ENCODE measurements around the gene NPTX2.

The NPTX2 gene

DNA sequence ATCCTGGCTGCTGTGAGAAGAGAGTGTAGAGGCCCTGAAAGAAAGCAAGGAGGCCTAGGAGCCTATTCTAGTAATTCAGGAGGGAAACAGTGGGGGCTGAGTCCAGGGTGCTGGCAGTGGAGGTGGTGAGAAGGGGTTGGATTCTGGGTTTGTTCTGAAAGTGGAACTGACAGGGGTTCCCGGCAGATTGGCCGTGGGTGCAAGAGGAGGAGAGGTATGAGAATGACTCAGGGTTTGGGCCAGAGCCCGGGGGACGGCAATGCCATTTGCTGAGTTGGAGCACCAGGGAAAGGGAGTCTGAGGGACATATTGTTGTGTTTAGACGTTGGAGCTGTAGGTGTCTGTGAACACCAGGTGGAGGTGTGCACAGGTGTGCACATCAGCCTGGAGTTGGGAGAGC, 38.5 kb downstream of the NPTX2 start:
- no peak for DNase-seq

DNA sequence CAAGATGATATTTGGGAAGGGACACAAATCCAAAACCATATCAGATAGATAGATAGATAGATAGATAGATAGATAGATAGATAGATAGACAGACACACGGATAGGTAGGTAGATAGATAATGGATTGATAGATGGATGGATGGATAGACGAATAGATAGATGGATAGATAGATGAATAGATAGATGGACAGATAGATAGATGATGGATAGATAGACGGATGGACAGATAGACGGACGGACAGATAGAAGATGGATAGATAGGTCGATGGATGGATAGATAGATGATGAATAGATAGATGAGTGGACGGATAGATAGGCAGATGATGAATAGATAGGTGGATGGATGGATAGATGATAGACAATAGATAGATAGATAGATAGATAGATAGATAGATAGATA, 39.8 kb downstream of the NPTX2 start:
- no peak for DNase-seq

DNA sequence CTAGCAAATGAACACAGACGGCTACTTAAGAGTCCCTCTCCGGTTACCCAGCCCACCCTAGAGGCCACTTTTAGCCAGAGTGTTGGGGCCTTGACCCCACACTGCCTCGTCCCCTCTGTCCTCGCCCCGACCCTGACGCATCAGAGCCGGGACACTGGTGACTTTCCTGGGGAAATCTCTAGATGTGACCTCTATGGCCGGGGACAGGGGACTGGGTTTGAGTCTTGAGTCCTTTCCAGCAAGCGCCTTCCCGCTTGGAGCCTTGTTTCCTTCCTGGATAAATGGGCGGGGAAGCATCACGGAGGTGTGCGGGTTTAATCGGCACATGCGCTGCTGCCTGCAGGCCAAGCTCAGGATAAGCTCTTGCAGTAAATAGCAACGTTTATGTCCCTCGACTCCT, 40.7 kb downstream of the NPTX2 start:
- DNase-seq, result no peak

DNA sequence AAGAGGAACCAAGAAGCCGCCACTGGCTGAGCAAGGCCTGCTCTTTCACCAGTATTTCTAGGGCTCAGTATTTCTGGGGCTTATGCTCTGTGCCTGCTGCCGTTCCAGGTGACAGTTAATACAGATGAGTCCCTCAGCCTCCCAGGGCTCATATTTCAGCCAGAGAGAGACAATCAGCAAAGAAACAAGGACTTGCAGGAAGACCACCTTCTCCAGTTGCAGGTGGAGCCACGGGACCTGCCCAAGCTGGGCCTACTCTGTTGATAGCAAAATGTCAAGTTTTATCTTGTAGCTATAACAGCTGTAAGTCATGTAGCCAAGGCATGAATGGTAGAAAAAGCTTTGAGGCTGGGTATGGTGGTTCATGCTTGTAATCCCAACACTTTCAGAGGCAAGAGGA, 42.7 kb downstream of the NPTX2 start:
- no peak for DNase-seq

DNA sequence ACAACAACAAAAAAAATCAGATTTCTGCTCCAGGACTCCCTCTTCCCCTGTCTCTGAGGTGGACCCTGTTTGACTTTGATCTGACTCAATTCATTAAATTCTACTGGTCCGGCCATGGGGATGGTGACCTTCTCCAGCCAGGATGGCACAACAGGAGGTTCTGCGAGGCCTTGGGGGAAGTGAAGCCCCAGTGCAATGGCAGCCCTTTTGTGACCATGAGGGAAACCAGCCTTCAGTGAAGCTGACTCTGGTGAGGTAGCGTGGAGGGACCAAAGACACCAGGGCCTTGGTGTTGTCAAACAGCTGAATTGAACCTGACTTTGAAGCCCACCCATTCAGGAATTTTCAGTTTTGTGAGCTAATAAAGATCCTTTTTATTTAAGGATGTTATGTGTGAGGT, 44.5 kb downstream of the NPTX2 start:
- DNase-seq, result no peak

DNA sequence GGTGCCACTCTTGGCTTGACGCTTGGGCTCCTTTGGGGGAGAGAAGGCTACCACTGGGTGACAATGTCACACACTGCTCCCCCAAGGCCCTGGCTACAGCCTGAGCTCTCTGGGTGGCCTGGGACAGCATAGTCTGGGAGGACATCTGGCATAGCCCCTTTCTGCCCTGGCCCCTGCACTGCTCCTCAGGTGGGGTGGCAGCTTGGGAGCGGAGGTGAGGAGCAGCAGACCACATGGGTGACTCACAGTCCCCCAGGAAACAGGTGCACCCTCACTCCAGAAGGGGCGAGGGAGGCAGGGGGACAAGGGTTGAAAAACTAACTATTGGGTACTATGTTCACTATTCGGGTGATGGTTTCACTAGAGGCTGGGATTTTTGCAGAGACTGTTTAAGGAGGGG, 45.2 kb downstream of the NPTX2 start:
- no peak for DNase-seq

DNA sequence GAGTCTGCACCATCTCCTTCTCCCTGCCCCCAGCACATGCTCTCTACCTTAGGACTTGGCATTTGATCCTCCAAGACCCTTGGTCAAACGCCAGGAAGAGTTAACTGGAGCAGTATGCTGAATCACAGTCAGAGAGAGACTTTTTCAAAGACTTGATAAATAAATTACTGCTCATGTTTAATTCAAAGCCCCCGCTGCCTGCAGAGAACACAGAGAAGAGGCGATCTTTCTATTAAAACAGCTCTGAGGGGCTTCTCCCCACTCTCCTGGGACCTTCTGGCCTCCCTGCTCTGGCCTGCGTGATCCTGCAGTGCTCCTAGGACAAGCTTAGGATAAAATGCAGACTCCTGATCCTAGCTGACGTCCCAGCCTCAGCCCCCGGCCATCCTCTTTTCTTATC, 47.8 kb downstream of the NPTX2 start:
- no peak for DNase-seq

DNA sequence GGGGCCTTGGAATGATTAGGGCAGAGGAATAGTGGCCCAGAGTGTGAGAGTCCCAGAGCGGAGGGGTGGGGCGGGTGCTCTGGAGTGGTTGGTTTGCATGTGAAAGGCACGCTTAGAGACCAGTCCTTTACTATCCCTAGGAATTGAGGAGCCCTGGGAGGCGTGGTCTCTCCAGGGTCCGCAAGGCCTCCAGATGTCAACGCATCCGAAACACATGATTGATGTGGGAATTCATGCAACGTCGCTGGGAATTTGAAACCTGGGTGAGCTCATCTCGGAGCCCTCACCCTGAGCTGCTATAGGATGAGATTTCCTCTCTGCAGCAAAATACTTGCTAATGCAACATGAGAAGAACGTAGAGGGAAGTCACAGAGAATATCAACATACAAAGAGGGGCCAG, 51.2 kb downstream of the NPTX2 start:
- no peak for DNase-seq

DNA sequence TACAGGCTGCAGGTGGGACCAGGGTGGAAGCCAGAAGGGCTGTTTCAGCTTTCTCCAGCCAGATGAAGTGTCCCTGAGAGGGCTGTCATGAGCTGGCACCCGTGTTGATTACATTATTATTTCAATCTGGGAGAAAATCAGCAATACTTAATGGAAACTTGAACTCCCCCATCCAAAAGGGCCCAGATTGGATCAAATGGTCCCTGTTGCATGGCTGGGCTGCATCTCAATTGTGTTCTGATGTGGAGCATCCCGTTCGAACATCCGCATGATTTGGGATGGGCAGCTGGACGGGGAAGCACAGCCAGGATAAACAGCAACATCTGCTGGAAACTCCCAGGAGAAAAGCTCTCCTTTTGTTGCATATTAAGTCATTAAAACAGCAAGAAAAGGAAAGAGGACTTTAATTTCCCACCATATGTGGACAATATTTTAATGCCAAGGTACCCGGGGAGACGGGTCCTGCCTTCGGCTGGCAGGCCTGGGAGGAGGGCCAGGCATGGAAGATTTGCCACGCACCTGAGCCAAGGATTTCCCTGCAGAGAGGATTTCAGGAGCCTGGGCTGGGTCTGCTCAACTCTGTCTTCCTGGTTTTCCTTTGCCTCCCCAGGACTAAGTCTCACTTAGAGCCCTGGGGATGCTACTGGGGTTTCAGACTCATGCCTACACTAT, 52.4 kb downstream of the NPTX2 start:
- DNase-seq, result no peak

DNA sequence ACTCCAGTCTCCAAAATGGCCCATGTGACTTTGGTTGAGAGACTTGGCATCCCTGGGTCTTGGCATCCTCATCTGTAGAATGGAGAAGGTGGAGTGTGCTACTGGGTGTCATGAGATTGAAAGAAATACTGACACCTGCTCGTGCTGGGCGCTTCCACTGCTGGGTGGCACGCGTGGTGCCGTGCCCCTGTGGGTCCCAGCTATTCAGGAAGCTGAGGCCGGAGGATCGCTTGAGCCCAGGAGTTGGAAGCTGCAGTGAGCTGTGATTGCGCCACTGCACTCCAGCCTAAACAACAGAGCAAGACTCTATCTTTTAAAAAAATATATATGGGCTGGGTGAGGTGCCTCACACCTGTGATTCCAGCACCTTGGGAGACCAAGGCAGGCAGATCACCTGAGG, 53.1 kb downstream of the NPTX2 start:
- DNase-seq, result no peak

DNA sequence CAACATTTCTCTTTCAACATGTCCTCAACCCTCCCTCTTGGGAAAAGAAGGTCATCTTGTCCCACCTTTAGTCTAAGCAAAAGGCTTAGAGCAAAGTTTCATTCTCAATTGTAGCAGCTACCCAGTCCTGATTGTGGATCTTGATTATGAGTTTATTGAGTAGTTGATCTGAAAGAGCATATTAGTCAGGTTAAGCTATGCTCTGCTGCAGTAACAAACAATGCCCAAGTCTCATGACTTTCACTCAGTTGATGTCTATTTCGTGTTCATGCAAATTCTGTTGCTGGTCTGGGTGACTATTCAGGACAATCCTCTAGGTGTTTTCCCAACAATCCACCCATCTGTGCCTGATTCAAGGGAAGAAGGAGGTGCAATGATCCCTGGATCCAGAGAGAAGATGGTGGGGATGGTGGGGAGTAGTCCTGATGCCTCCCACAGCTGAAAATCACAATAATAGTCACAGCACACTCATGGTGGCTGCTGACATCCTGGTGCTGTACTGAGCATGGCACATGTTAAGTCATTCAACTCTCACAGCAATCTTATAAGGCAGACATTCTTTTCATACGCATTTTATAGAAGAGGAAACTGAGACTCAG, 54.7 kb downstream of the NPTX2 start:
- no peak for DNase-seq

DNA sequence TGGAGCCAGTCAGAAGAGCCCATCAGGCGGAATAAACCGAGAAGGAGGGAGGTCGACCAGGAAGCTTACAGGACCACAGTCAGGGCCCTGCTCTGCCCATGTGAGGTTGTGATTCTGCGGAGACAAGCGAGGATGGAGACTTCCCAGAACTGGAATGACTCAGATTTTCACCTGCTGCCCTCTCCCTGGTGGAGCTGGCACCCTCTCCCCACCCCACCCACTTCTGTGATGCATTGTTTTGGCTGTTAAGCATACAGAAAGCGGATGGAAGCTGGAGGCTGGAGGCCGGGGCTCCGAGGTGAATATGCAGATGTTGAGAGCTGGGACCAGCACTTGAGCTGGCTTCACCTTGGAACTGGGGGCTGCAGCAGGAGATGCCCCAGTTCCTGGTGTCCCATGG, 57.4 kb downstream of the NPTX2 start:
- DNase-seq, result no peak

DNA sequence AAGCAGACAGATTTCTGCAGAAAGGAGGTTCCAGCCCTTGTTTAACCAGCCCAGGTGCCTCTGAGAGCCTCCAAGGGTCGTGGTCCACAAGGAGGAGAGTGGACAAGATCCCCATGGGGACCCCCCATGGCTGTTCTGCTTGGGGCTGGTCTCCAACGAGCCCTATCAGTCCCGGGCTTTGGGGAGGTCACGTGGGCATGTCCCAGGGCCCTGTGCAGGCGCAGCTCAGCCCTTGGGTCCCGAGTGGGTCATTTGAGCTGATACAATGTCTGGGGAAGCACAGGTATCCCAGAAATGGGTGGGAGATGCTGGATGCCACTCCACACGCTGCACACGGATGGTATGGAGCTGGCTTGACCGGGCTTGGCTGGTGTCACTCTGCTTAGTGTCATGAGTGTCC, 57.8 kb downstream of the NPTX2 start:
- DNase-seq, result no peak

DNA sequence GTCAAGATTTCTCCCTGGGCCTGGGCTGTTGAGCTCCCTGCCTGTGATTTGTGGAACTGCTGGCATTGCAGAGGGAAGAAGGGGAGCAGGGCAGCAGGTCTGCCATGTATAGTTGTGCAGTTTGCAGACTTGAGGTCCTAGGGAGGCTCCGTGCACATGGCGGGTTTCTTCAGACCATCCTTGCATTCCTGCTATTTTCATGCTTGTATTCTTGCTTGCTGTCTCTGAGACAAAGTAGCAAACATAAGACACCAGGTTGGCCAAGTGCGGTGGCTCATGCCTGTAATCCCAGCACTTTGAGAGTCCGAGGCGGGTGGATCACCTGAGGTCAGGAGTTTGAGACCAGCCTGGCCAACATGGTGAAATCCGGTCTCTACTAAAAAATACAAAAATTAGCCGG, 61.1 kb downstream of the NPTX2 start:
- DNase-seq, result no peak
